Measurements from ENCODE around the gene AP1G1. TPM values are rescaled to one million over a fixed set of nuclear protein-coding genes. Genes with fewer than 3 reads are reported as not detected.

Gene AP1G1
- total and polyA plus RNA-seq, 2 of the 8 experiments (the other 6 are each of a cell fraction or from before 2014, with no cell fraction given) = 43.9 to 68.4 TPM

DNA sequence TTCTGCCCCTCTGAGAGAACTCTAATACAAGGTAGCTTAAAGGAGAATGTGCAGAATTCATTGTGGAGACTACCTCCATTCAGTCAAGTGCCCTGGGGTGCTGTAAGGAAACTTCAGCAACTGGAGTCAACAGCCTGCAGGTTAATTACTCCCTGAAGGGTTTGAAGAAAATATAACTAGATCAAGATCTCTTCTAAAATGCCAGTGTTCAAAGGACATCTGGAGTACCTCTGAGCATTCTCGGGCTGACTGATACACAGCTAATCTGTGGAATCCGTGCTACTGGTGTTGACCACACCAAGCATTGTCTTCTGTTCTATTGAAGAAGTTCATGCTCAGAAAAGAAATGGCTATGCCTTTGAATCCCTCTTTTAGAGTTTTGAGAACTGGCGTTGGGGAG is 25.7 kb upstream of the AP1G1 start (continued):
- TF ChIP-seq, protein P1, sequence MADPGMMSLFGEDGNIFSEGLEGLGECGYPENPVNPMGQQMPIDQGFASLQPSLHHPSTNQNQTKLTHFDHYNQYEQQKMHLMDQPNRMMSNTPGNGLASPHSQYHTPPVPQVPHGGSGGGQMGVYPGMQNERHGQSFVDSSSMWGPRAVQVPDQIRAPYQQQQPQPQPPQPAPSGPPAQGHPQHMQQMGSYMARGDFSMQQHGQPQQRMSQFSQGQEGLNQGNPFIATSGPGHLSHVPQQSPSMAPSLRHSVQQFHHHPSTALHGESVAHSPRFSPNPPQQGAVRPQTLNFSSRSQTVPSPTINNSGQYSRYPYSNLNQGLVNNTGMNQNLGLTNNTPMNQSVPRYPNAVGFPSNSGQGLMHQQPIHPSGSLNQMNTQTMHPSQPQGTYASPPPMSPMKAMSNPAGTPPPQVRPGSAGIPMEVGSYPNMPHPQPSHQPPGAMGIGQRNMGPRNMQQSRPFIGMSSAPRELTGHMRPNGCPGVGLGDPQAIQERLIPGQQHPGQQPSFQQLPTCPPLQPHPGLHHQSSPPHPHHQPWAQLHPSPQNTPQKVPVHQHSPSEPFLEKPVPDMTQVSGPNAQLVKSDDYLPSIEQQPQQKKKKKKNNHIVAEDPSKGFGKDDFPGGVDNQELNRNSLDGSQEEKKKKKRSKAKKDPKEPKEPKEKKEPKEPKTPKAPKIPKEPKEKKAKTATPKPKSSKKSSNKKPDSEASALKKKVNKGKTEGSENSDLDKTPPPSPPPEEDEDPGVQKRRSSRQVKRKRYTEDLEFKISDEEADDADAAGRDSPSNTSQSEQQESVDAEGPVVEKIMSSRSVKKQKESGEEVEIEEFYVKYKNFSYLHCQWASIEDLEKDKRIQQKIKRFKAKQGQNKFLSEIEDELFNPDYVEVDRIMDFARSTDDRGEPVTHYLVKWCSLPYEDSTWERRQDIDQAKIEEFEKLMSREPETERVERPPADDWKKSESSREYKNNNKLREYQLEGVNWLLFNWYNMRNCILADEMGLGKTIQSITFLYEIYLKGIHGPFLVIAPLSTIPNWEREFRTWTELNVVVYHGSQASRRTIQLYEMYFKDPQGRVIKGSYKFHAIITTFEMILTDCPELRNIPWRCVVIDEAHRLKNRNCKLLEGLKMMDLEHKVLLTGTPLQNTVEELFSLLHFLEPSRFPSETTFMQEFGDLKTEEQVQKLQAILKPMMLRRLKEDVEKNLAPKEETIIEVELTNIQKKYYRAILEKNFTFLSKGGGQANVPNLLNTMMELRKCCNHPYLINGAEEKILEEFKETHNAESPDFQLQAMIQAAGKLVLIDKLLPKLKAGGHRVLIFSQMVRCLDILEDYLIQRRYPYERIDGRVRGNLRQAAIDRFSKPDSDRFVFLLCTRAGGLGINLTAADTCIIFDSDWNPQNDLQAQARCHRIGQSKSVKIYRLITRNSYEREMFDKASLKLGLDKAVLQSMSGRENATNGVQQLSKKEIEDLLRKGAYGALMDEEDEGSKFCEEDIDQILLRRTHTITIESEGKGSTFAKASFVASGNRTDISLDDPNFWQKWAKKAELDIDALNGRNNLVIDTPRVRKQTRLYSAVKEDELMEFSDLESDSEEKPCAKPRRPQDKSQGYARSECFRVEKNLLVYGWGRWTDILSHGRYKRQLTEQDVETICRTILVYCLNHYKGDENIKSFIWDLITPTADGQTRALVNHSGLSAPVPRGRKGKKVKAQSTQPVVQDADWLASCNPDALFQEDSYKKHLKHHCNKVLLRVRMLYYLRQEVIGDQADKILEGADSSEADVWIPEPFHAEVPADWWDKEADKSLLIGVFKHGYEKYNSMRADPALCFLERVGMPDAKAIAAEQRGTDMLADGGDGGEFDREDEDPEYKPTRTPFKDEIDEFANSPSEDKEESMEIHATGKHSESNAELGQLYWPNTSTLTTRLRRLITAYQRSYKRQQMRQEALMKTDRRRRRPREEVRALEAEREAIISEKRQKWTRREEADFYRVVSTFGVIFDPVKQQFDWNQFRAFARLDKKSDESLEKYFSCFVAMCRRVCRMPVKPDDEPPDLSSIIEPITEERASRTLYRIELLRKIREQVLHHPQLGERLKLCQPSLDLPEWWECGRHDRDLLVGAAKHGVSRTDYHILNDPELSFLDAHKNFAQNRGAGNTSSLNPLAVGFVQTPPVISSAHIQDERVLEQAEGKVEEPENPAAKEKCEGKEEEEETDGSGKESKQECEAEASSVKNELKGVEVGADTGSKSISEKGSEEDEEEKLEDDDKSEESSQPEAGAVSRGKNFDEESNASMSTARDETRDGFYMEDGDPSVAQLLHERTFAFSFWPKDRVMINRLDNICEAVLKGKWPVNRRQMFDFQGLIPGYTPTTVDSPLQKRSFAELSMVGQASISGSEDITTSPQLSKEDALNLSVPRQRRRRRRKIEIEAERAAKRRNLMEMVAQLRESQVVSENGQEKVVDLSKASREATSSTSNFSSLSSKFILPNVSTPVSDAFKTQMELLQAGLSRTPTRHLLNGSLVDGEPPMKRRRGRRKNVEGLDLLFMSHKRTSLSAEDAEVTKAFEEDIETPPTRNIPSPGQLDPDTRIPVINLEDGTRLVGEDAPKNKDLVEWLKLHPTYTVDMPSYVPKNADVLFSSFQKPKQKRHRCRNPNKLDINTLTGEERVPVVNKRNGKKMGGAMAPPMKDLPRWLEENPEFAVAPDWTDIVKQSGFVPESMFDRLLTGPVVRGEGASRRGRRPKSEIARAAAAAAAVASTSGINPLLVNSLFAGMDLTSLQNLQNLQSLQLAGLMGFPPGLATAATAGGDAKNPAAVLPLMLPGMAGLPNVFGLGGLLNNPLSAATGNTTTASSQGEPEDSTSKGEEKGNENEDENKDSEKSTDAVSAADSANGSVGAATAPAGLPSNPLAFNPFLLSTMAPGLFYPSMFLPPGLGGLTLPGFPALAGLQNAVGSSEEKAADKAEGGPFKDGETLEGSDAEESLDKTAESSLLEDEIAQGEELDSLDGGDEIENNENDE (IDR thresholded peaks at IDR 0.05; ENCODE audit: insufficient replicate concordance, low read length) = no peak
- TF ChIP-seq SP4 (IDR thresholded peaks at IDR 0.05; ENCODE audit: low read length) = no peak
- TF ChIP-seq TCF12 (IDR thresholded peaks at IDR 0.05; ENCODE audit: low read depth, low read length) = no peak
- no peak for TF ChIP-seq ZNF274 (IDR thresholded peaks at IDR 0.05; ENCODE audit: borderline replicate concordance, extremely low read depth, low read length)
- TF ChIP-seq TBP (IDR thresholded peaks at IDR 0.05; ENCODE audit: low read depth, low read length) = no peak
